HG02571 (cell line): Measurements from ENCODE around the gene CCDC24.

Experiments
- ATAC-seq: cut with Tn5 transposase; IDR thresholded peaks from one replicate; pipeline ENCODE4 v1.9.1; 2021; ENCODE audit warnings: mild to moderate bottlenecking, moderate library complexity; ENCODE audit not compliant: unreplicated experiment

Gene CCDC24

DNA sequence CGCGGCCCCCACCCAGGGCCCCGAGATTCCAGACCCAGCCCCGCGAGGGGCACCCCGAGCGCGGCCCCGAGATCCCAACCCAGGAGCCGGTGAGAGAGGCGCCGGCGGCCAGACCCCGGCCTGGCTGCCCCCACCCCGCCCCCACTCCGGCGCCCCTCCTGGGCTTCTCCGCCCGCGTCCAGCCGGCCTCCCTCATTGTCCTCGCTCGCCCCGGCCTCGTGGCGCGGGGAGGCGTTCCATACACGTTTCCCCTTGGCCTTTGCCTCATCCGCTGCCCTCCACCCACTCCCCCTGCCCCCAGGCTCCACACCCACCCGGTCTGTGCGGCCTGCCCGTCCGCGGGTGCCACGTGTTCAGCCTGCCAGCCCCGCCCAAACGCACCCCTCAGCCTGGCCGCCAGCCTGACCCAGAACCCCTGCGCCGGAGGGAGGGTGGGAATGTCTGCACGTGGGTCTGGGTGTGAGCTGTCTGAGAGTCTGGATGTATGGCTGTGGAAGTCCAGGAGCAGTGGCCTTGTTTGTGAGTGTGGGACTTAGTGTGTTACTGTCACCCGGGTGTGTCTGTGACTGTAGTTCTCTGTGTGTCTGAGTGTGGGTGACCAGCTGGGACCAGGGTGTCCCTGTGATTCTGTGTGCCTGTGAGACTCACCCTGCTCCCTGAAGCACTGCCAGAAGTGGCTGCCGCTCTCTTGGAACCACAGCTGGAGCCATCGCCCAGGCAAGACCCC, 11.7 kb upstream of the CCDC24 start:
- no peak for ATAC-seq

DNA sequence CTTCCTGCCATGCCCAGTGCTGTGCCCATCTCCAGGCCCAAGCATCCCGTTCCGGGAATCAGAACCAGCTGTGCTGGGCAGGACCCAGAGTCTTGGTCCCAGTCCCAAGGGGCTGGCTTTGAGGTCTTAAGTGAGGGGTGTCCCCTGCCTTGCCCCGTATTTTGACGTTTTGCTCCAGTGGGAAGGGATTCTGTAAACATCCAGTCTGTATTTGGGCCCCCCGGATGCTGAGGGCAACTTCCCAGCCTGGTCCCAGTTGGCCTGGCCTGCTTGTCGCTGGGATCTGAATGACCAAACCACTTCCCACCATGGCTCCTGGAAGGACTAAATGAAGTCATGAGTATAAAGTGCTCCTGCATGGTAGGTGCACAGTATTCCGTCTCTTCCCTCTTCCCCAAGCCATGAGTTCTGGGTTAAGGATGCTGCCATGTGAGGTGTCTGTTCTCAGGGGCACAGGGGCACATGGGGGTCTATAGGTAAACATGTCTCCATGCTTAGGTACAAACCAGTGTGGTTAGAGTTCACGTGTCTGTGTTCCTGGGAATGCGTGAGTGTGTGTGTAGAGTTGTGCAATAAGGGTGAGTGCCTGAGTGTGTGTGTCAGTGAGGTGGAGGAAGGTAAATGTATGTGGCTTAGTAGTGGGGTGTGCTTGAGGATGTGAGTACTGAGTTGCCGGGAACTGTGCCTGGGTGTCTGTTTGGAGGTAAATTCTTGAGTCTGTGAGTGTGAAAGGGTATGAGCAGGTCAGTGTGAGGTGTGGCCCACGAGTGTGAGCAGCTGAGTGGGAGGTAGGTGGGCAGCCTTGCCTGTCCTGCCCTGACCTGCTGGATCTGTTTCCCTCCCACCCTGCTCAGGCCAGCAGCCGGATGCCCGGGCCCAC, 10.9 kb upstream of the CCDC24 start:
- no peak for ATAC-seq

DNA sequence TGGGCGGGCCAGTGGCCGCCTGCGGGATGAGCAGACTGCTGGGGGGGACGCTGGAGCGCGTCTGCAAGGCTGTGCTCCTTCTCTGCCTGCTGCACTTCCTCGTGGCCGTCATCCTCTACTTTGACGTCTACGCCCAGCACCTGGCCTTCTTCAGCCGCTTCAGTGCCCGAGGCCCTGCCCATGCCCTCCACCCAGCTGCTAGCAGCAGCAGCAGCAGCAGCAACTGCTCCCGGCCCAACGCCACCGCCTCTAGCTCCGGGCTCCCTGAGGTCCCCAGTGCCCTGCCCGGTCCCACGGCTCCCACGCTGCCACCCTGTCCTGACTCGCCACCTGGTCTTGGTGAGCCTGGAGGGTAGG, 10.3 kb upstream of the CCDC24 start:
- ATAC-seq: no peak

DNA sequence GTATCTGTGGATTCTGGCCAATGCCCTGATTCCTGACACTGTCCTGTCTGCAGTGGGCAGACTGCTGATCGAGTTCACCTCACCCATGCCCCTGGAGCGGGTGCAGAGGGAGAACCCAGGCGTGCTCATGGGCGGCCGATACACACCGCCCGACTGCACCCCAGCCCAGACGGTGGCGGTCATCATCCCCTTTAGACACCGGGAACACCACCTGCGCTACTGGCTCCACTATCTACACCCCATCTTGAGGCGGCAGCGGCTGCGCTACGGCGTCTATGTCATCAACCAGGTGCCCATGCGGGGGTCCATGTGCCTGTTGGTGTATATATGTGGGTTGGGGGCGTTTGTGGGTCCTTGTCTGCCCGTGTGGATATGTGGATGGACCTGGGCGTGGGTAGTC, 9.8 kb upstream of the CCDC24 start:
- ATAC-seq: no peak

DNA sequence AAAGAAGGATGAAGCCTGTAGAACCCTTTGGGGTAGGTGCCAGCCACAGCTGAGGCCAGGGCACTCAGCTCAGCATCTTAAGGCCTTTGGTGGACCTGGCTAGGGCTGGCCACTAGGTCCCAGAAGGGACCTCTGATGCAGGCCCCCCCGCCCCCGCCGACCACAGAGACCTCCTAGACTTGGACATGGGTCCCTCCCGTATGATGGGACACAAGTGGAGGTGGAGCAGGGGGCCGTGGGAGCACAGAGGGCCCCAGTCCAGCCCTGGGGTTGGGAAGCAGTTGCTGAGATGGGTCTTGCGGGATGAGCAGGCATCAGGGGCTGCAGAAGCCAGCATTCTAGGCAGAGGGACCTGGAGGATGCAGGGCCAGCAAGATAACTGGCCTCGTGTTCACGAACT, 9.2 kb upstream of the CCDC24 start:
- no peak for ATAC-seq

DNA sequence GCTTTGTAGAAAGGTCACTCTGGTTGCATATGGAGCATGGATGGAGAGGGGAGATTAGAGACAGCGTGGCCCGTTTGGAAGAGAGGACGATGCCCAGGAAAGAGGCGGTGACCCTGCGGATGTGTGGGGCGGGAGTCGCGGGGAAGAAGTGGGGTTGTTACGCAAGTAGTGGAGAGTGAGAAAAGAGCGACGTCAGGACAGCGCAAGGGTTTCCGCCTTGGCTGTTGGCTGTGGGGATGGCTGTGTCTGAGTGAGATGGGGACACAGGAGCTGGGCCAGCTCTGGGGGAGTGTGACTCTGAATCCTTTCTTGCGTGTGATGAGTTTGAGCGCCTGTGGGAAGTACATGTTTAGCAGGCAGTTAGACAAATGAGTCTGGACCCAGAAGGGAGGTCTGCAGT, 8.6 kb upstream of the CCDC24 start:
- ATAC-seq: no peak

DNA sequence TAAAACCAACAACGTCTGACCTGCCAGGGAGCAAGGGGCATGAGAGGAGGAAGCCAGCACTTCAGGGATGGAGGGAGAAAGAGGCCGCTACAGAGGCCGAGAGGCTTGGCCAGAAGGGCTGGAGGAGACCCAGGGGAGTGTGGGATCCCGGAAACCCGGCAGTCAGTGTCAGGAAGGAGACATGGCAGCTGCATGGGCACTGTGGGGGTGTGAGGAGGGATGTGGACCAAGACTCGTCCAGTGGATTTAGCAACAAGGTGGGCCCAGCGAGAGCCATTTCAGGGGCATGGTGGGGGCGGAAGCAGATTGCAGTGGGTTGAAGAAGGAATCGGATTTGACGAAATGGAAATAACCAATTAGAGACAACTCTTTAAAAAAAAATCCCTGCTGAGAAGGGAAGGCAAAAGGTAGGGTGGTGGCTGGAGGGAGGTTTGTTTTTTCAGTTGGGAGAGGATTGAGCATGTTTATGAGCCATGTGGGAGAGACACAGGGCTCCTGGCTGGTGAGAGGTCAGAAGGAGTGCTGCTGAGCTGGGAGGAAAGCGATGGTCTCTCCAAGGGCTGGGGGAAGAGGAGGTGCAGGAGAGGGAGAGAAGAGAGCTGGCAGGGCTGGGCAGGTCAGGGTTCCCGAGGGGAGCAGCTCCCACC, 8.0 kb upstream of the CCDC24 start:
- no peak for ATAC-seq

DNA sequence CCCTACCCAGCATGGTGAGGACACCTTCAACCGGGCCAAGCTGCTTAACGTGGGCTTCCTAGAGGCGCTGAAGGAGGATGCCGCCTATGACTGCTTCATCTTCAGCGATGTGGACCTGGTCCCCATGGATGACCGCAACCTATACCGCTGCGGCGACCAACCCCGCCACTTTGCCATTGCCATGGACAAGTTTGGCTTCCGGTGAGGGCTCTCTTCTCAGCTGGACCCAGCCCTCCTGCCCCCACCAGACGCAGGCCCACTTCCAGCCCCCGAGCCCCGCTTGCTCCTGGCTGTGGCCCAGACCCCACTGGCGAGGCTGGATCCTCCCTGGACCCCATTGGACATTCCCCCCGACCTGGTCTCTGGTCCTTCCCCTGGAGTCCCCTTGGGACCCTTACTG, 6.5 kb upstream of the CCDC24 start:
- no peak for ATAC-seq

DNA sequence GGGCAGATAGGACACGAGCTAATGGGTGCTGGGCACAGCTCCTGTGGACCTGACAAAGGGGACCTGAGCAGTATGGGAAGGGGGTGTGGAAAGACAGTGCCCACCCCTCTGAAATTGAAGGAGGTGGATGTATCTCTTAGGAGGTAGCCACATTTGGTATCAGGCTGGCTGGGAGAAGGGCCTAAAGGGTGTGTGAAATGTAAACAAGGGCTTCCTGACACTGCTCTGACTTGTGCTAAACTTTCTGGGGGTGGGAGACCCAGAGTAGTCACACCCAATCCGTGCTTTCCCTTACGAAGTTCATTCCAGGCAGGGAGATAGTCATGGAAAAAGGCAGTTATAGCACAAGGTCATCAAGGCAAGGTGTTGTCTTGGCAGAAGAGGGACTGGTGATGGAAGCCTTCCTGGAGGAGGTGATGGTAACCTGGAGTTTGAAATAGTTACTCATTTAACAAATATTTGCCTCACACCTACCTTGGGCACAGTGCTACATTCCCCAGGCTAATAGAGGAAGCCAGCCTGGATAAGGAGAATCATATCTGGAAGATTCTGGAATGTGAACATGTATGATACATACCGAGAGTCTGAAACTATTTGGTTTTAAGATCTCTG, 5.3 kb upstream of the CCDC24 start:
- no peak for ATAC-seq

DNA sequence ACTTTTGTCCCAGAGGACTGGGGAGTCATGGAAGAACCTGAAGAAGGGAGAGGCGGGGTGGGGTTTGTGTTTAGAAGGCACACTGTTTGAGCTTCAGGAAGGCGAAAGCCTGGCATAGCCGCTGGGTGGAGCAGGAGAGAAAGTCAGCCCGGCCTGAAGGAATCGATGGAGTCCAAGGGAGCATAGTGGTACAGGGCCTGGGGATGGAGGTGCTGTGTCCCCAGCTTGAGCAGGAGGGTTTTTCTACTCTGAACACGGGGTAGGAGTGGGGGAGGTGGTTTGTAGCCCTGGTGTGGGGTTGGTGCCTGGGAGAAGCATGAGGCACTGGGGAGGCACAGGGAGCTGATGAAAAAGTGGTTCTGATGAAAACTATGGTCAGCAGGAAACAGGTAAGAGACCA, 4.7 kb upstream of the CCDC24 start:
- no peak for ATAC-seq

DNA sequence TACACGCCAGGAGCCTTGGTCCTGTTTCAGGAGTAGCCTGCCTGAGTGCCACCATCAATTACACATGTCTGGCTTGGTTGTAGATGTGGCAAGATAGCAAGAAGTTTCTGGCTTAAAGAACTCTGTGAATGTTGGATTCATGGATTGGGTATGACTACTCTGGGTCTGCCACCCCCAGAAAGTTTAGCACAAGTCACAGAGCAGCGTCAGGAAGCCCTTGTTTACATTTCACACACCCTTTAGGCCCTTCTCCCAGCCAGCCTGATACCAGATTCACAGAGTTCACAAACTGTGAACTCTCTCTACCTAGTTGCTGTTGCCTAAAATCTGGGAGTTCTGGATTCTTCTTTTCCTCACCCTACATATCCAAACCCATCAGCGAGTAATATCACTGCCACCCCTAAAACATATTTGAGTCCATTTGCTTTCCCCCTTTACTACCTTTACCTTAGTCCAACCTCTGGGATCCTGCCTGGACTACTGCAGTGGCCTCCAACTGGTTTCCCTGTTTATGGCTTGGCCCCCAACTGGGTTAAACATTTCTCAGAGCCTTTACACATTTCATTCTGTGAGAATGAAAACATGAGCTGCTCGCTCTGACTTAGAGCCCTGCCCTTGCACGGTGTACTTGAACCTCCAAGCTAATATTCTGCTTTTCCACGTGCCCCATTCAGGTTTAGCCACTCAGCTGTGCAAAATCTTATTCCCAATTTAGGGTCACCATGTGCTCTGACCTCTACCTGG, 4.1 kb upstream of the CCDC24 start:
- no peak for ATAC-seq

DNA sequence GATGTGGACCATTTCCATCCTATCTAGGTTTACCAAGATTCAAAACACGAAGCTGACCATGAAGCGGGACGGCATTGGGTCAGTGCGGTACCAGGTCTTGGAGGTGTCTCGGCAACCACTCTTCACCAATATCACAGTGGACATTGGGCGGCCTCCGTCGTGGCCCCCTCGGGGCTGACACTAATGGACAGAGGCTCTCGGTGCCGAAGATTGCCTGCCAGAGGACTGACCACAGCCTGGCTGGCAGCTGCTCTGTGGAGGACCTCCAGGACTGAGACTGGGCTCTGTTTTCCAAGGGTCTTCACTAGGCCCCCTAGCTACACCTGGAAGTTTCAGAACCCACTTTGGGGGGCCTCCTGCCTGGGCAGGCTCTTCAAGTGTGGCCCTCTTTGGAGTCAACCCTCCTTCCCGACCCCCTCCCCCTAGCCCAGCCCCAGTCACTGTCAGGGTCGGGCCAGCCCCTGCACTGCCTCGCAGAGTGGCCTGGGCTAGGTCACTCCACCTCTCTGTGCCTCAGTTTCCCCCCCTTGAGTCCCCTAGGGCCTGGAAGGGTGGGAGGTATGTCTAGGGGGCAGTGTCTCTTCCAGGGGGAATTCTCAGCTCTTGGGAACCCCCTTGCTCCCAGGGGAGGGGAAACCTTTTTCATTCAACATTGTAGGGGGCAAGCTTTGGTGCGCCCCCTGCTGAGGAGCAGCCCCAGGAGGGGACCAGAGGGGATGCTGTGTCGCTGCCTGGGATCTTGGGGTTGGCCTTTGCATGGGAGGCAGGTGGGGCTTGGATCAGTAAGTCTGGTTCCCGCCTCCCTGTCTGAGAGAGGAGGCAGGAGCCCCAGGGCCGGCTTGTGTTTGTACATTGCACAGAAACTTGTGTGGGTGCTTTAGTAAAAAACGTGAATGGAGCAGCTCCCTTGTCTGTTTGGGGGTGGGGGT, 864 bp upstream of the CCDC24 start:
- ATAC-seq: no peak

DNA sequence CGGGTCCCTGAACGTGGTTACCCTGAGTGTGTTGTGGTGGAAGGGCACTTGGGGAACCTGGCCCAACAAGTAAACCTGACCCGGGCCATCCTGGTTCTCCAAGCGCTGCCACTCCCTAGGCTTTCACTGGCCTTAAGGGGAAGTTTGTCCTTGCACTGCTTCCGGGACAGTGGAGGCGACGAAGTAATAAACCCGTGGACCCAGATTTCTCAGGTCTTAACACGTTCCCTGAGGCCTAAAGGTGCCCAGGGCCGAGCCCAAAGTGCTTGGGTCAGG, 261 bp upstream of the CCDC24 start:
- ATAC-seq: no peak

DNA sequence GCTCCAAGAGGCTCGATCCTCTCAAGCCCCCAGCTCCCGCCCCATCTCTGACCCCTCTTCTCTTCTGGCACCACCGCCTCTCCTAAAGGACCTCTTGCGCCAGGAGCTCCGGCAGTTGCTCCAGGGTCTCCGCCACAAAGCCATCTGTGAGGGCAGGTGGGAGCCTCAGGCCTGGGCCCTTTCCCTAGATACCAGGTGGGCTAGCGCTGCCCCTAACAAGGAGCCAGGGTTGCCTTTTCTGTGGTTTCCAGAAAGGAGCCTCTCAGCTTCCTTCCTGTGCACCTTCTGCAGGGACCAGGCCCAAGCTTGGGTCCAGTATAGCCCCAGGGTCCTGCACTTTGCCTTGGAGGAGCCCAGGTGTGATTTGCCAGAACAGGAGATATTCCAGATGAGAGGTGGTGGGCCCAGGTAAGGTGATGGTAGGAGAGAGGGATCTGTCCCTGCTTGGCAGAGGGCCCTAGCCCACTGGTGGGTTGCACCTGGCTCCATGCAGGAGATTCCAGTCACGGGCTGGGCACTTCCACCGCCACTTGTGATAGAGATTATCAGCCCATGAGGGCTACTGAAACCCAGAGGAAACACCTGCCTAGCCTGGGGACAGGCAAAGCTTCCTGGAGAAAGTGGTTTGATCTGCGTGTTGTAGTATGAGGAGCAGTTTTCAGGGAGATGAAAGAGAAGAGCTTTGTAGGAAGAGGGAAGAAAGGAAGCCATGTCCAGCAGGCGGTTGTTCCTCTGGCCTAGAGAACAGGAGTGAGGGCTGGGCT, 1.0 kb downstream of the CCDC24 start:
- no peak for ATAC-seq

DNA sequence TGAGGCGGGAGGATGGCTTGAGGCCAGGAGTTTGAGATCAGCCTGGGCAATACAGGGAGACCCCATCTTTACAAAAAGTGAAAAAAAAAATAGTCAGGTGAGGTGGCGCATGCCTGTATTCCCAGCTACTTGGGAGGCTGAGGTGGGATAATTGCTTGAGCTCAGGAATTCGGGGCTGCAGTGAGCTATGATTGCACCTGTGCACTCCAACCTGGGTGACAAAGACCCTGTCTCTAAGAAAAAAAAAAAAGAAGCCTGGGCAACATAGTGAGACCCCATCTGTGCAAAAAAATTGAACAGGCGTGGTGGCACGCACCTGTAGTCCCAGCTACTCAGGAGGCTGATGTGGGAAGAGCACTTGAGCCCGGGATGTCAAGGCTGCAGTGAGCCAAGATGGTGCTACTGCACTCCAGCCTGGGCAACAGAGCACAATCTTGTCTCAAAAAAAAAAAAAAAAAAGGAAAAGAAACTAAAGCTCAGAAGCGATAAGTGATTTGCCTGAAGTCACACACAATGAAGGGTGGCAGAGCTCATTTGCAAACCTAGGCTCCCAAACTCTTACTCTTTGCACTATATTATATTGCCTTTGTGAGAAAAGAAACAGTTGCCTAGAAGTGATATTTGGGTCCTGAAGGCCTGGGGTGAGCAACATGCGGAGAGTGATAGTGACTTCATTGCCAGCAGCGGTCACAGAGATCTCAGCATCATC, 2.0 kb downstream of the CCDC24 start:
- ATAC-seq: no peak

DNA sequence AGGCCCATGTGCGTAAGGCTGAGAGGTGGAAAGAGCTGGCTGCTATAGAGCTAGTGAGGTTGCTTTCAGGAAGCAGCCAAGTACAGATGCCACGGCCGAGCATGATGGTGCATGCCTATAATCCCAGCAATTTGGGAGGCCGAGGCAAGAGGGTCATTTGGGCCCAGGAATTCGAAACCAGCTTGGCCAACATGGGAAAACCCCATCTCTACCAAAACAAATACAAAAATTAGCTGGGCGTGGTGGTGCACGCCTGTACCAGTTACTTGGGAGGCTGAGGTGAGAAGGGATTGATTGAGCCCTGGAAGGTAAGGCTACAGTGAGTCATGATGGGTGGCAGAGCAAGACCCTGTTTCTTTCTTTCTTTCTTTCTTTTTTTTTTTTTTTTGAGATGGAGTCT, 2.7 kb downstream of the CCDC24 start:
- no peak for ATAC-seq

DNA sequence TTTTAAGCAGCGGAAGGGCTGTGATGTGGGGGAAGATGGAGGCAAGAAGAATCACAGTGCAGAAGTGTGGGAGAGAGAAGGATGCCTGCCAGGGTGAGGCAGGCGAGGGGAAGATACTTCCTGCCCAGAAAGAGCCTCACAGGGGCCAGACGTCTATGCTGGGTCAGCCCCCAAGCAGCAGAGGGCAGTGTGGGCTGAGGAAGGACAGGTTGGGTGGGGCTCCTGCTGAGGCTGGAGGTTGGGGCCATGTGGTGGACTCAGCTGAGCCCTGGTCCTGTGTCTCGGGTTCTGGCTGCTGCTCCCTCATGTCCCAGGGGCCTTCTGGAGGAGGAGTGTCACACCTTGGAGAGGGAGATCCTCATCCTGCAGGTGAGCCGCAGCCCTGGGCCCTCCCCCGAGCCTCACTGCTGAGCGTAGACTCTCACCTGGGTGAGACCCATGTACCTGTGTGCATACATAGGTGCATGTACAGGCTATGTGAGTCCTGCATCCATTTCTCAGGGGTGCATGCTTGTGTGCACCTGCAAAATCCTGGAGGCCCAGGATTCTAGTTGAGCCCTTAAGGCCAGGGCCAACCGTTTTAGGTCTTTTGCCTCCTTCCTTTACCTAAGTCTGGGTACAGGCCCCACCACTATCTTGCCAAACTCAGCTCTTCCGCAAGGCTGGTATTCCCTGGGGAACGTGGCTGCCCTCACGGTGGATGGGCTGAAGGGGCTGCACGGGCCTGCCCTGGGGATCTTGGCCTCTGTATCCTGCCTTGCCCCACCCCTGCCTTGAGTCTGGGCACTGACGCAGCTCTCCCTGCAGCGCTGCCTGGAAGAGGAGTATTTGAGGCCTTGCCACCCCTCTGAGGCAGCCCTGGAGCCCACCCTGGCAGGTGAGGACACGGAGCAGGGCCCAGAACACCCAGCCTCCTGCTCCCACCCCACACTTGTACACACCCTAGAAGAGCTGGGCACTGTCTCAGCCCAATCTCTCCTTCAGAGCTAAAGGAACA, 3.7 kb downstream of the CCDC24 start:
- ATAC-seq: no peak
